GM23248 (cell line): ENCODE results near the gene PIWIL4.

ENCODE experiments used
- EZH2 ChIP-seq: fragments of 200-600 bp; sonication (generic); IDR thresholded peaks from 2 replicates; pipeline ENCODE4 v1.6.1; 2018; ENCODE audit warnings: antibody characterized with exemption, mild to moderate bottlenecking; ENCODE audit not compliant: insufficient read depth, poor library complexity, severe bottlenecking
- EZH2phosphoT487 ChIP-seq: fragments of 200-600 bp; sonication (generic); IDR thresholded peaks from 2 replicates; pipeline ENCODE4 v1.6.1; 2018; ENCODE audit warnings: antibody characterized with exemption, moderate library complexity, mild to moderate bottlenecking, low read depth; ENCODE audit not compliant: insufficient read depth

- TF ChIP-seq EZH2 (no peak), EZH2phosphoT487 (no peak)
These were observed 25.9 kb downstream of the PIWIL4 start for GRCh38 chr11:94593030-94593429.
